B cell (primary cell): ENCODE measurements around the gene NTN5. TPM values are rescaled to one million over a fixed set of nuclear protein-coding genes. Genes with fewer than 3 reads are reported as not detected.

Experiments used
- ATAC-seq: fragments of 200-7000 bp; cut with Tn5 transposase; one replicate; pipeline ENCODE4 v1.10.0; 2021; ENCODE audit warnings: low read depth, mild to moderate bottlenecking, moderate number of reproducible peaks, moderate library complexity
- CTCF ChIA-PET: fragments of 350-600 bp; sonication (Branson Sonifier 250); formaldehyde crosslinking; loops from one replicate; lab custom pipeline; 2021; ENCODE audit warnings: antibody characterized with exemption, inconsistent platforms; lab: Charles Lee
- POLR2A ChIA-PET: fragments of 350-600 bp; sonication (Branson Sonifier 250); formaldehyde crosslinking; loops from one replicate; lab custom pipeline; 2021; ENCODE audit warnings: antibody characterized with exemption; lab: Charles Lee
- DNase-seq: peaks from one replicate; pipeline ENCODE4 v3.0.0; 2013
- H2AFZ ChIP-seq: 2 replicates; pipeline ENCODE4 v1.6.1; 2012; ENCODE audit warnings: mild to moderate bottlenecking, low read depth, low read length; ENCODE audit not compliant: insufficient read depth, poor library complexity, severe bottlenecking
- H3K27ac ChIP-seq, 2 donors: 1 replicate in 1 of 2; 2 replicates in 1 of 2; pipeline ENCODE4 v1.5.1; 2012 to 2013; ENCODE audit warnings: low read length in 2 of 2, mild to moderate bottlenecking in 2 of 2, moderate library complexity in 1 of 2
- H3K27me3 ChIP-seq, 4 experiments: fragments of 200-600 bp in 1 of 4; sonication (generic) in 1 of 4; replicated peaks in 1 of 4; 1 replicate in 2 of 4; 2 replicates in 2 of 4; pipeline versions ENCODE4 v1.6.1 to v1.7.0; 2013 to 2016; ENCODE audit warnings: low read length in 3 of 4, mild to moderate bottlenecking in 2 of 4, mixed read lengths in 1 of 4, moderate library complexity in 1 of 4; ENCODE audit not compliant: insufficient read depth in 4 of 4, control insufficient read depth in 3 of 4; ENCODE audit errors: control extremely low read depth in 1 of 4
- H3K36me3 ChIP-seq, 2 experiments: replicated peaks in 1 of 2; 1 replicate in 1 of 2; 2 replicates in 1 of 2; pipeline versions ENCODE4 v1.6.1 to v1.7.1; 2013; ENCODE audit warnings: low read length in 1 of 2; ENCODE audit not compliant: insufficient read depth in 2 of 2, control insufficient read depth in 1 of 2; ENCODE audit errors: control extremely low read depth in 1 of 2, extremely low read depth in 1 of 2
- H3K4me1 ChIP-seq, 2 donors: fragments of 200-600 bp in 1 of 2; sonication (generic) in 1 of 2; 1 replicate in 1 of 2; 2 replicates in 1 of 2; pipeline versions ENCODE4 v1.5.1 to v1.6.1; 2013 to 2017; ENCODE audit warnings: low read length in 2 of 2; ENCODE audit not compliant: control insufficient read depth in 2 of 2, insufficient read depth in 2 of 2
- H3K4me2 ChIP-seq: replicated peaks from 2 replicates; pipeline ENCODE3; 2012; ENCODE audit warnings: mild to moderate bottlenecking, low read depth, low read length; ENCODE audit not compliant: poor library complexity, severe bottlenecking
- H3K4me3 ChIP-seq, 5 experiments: fragments of 200-600 bp in 1 of 5; sonication (generic) in 1 of 5; 1 replicate in 3 of 5; 2 replicates in 2 of 5; pipeline versions ENCODE4 v1.5.1 to v1.7.0; 2011 to 2016; ENCODE audit warnings: low read length in 4 of 5, mild to moderate bottlenecking in 4 of 5, low read depth in 2 of 5, control low read depth in 1 of 5, moderate library complexity in 1 of 5; ENCODE audit not compliant: insufficient read depth in 1 of 5; ENCODE audit errors: control extremely low read depth in 1 of 5, extremely low read depth in 1 of 5
- H3K79me2 ChIP-seq: fragments of 200-600 bp; sonication (generic); one replicate; pipeline ENCODE4 v1.6.0; 2016; ENCODE audit warnings: low read length; ENCODE audit not compliant: control insufficient read depth, insufficient read depth
- H3K9ac ChIP-seq: fragments of 200-600 bp; sonication (generic); 2 replicates; pipeline ENCODE4 v1.6.1; 2017; ENCODE audit warnings: mild to moderate bottlenecking, low read length, moderate library complexity
- H3K9me3 ChIP-seq, 3 donors: one replicate each; pipeline versions ENCODE4 v1.6.1 to v1.7.1; 2013; ENCODE audit warnings: low read length in 2 of 3; ENCODE audit not compliant: control insufficient read depth in 2 of 3, insufficient read depth in 1 of 3; ENCODE audit errors: control extremely low read depth in 1 of 3
- H4K20me1 ChIP-seq: 2 replicates; pipeline ENCODE4 v1.6.0; 2012; ENCODE audit warnings: mild to moderate bottlenecking, low read length; ENCODE audit not compliant: insufficient read depth, control insufficient read depth, poor library complexity, severe bottlenecking
- H3K27ac Mint-ChIP-seq: one replicate; pipeline ENCODE4 v1.8.0; 2021; ENCODE audit warnings: mixed read lengths
- H3K27me3 Mint-ChIP-seq: one replicate; pipeline ENCODE4 v1.8.0; 2021; ENCODE audit warnings: mixed read lengths
- H3K4me1 Mint-ChIP-seq: one replicate; pipeline ENCODE4 v1.8.0; 2021; ENCODE audit warnings: mixed read lengths
- H3K4me3 Mint-ChIP-seq: one replicate; pipeline ENCODE4 v1.8.0; 2021; ENCODE audit warnings: mixed read lengths
- H3K9me3 Mint-ChIP-seq: one replicate; pipeline ENCODE4 v1.8.0; 2022; ENCODE audit warnings: mixed read lengths; ENCODE audit not compliant: insufficient read depth
- CTCF ChIP-seq: fragments of 200-600 bp; IDR thresholded peaks from one replicate; pipeline ENCODE4 v1.8.0; 2022; ENCODE audit warnings: antibody characterized with exemption, mild to moderate bottlenecking
- EZH2 ChIP-seq: IDR thresholded peaks from 2 replicates; pipeline ENCODE4 v1.6.1; 2012; ENCODE audit warnings: borderline replicate concordance, low read depth, mild to moderate bottlenecking, moderate library complexity, low read length; ENCODE audit not compliant: insufficient read depth, poor library complexity, severe bottlenecking
- WGBS: methylation state at CpG from one replicate; pipeline ENCODE4 v1.1.5; 2013; ENCODE audit warnings: missing lambda C conversion rate; ENCODE audit not compliant: insufficient coverage; 5-methylcytosine and 5-hydroxymethylcytosine counted together
- intact Hi-C: fragments of 100-400 bp; cut with micrococcal nuclease; formaldehyde crosslinking; loops from one replicate; pipeline ENCODE4 v1.10.0; 2022
- polyA plus RNA-seq: library from polyadenylated mRNA; depleted of rRNA; stranded (reverse); fragments of >200 nt; gene quantifications from 2 replicates; pipeline ENCODE4 v1.2.3, GENCODE V29; 2012
- total RNA-seq, 2 donors: library from RNA; stranded (reverse); fragments of 120-200 nt in 1 of 2; gene quantifications; 1 replicate in 1 of 2; 2 replicates in 1 of 2; pipeline versions ENCODE4 v1.2.3 to v1.2.4, GENCODE V29; 2013 to 2022

The NTN5 gene
- total and polyA plus RNA-seq, 2 donors (not counting 1 experiment from before 2014, with no cell fraction given), result 1.2 to 1.8 TPM

- Histone ChIP-seq H4K20me1 (peaks cover 45% of the 10 kb centered on the region), H2AFZ (peak within 1 kb of the TSS; percentile 76), H3K27ac (peak within 1 kb of the TSS; percentile 89 to 94), H3K4me1 (peaks cover 40 to 41% of the 10 kb centered on the region in 2 donors), H3K79me2 (peaks cover 45% of the 10 kb centered on the region), H3K4me3 (peak within 1 kb of the TSS; percentile 74 to 98 (median 88)), H3K27me3 (no peaks in the 10 kb centered on the region), H3K36me3 (peaks cover 0 to 19% of the 10 kb centered on the region in 2 experiments), H3K9me3 (peaks cover 0 to 5% (median 0%) of the 10 kb centered on the region in 3 donors), H3K9ac (peak within 1 kb of the TSS; percentile 82), H3K4me2 (peak within 1 kb of the TSS; percentile 99)
- H3K27ac Mint-ChIP-seq, result peak within 1 kb of the TSS; percentile 100
- intact Hi-C loops, result loop anchor here (1.0 to 10.0 kb wide), 10 partner anchors 13 to 1365 kb away; partner anchors contain the start of genes C19orf73, EMP3, FLT3LG and INAFM1
- CTCF ChIA-PET, result interaction anchor here (0.7 to 2.7 kb wide), 5 partner anchors 9 to 310 kb away, joined by 3 to 12 read pairs (median 3); partner anchors contain the start of gene CA11
- WGBS, result under 1% methylated on average over 40 of the region's 40 CpGs
- POLR2A ChIA-PET, result interaction anchor here (0.5 to 3.1 kb wide), 7 partner anchors 9 to 324 kb away, joined by 4 to 23 read pairs (median 6); partner anchors contain the start of genes CA11, NUCB1, RPL18 and SPHK2
- no peaks in the 10 kb centered on the region for H3K27me3 Mint-ChIP-seq
- DNase-seq (no peak), ATAC-seq (no peak)
- peaks cover 4% of the 10 kb centered on the region for H3K9me3 Mint-ChIP-seq
- TF ChIP-seq CTCF, result peak; percentile 51
- no peak for TF ChIP-seq EZH2
- H3K4me3 Mint-ChIP-seq, result peak within 1 kb of the TSS; percentile 96
- H3K4me1 Mint-ChIP-seq, result peaks cover 55% of the 10 kb centered on the region
Observed at GRCh38 chr19:48636859-48637448, 35.9 kb downstream of the NTN5 start, which contains the start of gene DBP. Gene DBP, minus strand, starts transcription at chr19:48637379. Its CDS starts 385 bp downstream, at chr19:48636994.
